HepG2 (cell line): ENCODE measurements around the gene ATP6V0D1. TPM values are rescaled to one million over a fixed set of nuclear protein-coding genes. Genes with fewer than 3 reads are reported as not detected.

ENCODE experiments used
- ATAC-seq: fragments of 200-7000 bp; cut with Tn5 transposase; 3 replicates; pipeline ENCODE4 v1.9.1; 2020; ENCODE audit warnings: mild to moderate bottlenecking, moderate library complexity
- BruUV-seq: library from RNA; stranded (reverse); fragments of 400-500 nt; replicated peaks from 2 replicates; lab custom pipeline; 2021; lab: Mats Ljungman, UMichigan
- CTCF ChIA-PET: fragments of 300-600 bp; formaldehyde crosslinking; extraction: SDS; loops from one replicate; lab custom pipeline; 2021; ENCODE audit warnings: low total read pairs, inconsistent platforms, low intra/inter-chr PET ratio; lab: Yijun Ruan, JAX
- POLR2A ChIA-PET: fragments of 350-600 bp; sonication (Branson Sonifier 250); formaldehyde crosslinking; loops from one replicate; lab custom pipeline; 2020; ENCODE audit warnings: antibody characterized with exemption, inconsistent platforms; lab: Yijun Ruan, JAX
- DNase-seq: peaks from one replicate; pipeline ENCODE4 v3.0.0-alpha.2; 2015; ENCODE audit warnings: low spot score
- FAIRE-seq: peaks from 3 replicates; lab custom pipeline; 2011; peaks lifted over from hg19 to GRCh38; lab: Jason Lieb, UNC
- H2AFZ ChIP-seq: one replicate; pipeline ENCODE4 v1.6.1; 2011; ENCODE audit warnings: low read length, inconsistent platforms
- H3K27ac ChIP-seq: fragments of 300-600 bp; 3 replicates; pipeline ENCODE4 v1.8.0; 2011; ENCODE audit warnings: mixed run types, mild to moderate bottlenecking, mixed read lengths, low read length, inconsistent platforms; ENCODE audit not compliant: insufficient read depth; ENCODE audit errors: extremely low read length
- H3K27me3 ChIP-seq, 2 experiments: fragments of 200-600 bp in 1 of 2; 2 replicates in 1 of 2; 3 replicates in 1 of 2; pipeline versions ENCODE4 v1.6.0 to v1.8.0; 2011; ENCODE audit warnings: low read length in 2 of 2, mild to moderate bottlenecking in 2 of 2, moderate library complexity in 2 of 2, inconsistent platforms in 1 of 2; ENCODE audit not compliant: insufficient read depth in 2 of 2, control insufficient read depth in 1 of 2
- H3K36me3 ChIP-seq, 2 experiments: fragments of 200-600 bp in 1 of 2; replicated peaks in 1 of 2; 2 replicates in 1 of 2; 3 replicates in 1 of 2; pipeline versions ENCODE4 v1.5.1 to v1.8.0; 2011; ENCODE audit warnings: low read length in 2 of 2, inconsistent platforms in 1 of 2; ENCODE audit not compliant: insufficient read depth in 2 of 2, control insufficient read depth in 1 of 2
- H3K4me1 ChIP-seq: 2 replicates; pipeline ENCODE4 v1.5.1; 2012; ENCODE audit warnings: low read length, inconsistent platforms; ENCODE audit not compliant: insufficient read depth
- H3K4me2 ChIP-seq: 2 replicates; pipeline ENCODE4 v1.6.0; 2011; ENCODE audit warnings: low read depth, low read length, inconsistent platforms
- H3K4me3 ChIP-seq, 3 experiments: fragments of 200-600 bp in 1 of 3; sonication (generic), shearing (Covaris generic) in 1 of 3; replicated peaks in 1 of 3; 2 replicates each; pipeline ENCODE4 v1.5.1; 2011 to 2016; ENCODE audit warnings: low read length in 3 of 3, inconsistent platforms in 2 of 3, low read depth in 2 of 3, mild to moderate bottlenecking in 2 of 3, control low read depth in 1 of 3, mixed read lengths in 1 of 3; ENCODE audit not compliant: insufficient read depth in 1 of 3
- H3K79me2 ChIP-seq: one replicate; pipeline ENCODE4 v1.6.1; 2011; ENCODE audit warnings: low read length, inconsistent platforms; ENCODE audit not compliant: insufficient read depth
- H3K9ac ChIP-seq: 2 replicates; pipeline ENCODE4 v1.6.0; 2011; ENCODE audit warnings: mild to moderate bottlenecking, low read depth, low read length, inconsistent platforms; ENCODE audit not compliant: insufficient read depth
- H3K9me3 ChIP-seq: 2 replicates; pipeline ENCODE4 v1.5.1; 2012; ENCODE audit warnings: mild to moderate bottlenecking, low read length
- H4K20me1 ChIP-seq: 2 replicates; pipeline ENCODE4 v1.6.0; 2011; ENCODE audit warnings: inconsistent platforms, mild to moderate bottlenecking, low read length, moderate library complexity; ENCODE audit not compliant: insufficient read depth
- ARNT ChIP-seq: fragments of 450-650 bp; IDR thresholded peaks from 2 replicates; pipeline ENCODE4 v1.6.1; 2017
- CHCHD3 ChIP-seq: sonication (generic); formaldehyde crosslinking; IDR thresholded peaks from 2 replicates; pipeline ENCODE4 v1.8.0; 2022; ENCODE audit warnings: mild to moderate bottlenecking, missing genetic modification reagents, moderate library complexity
- HDAC6 ChIP-seq: fragments of 200-600 bp; sonication (generic); IDR thresholded peaks from 2 replicates; pipeline ENCODE4 v1.7.0; 2017; ENCODE audit warnings: mild to moderate bottlenecking, antibody characterized with exemption, low read length, low read depth
- HES4 ChIP-seq: sonication (generic); formaldehyde crosslinking; IDR thresholded peaks from 2 replicates; pipeline ENCODE4 v1.9.0; 2021; ENCODE audit warnings: mild to moderate bottlenecking, missing genetic modification reagents, borderline replicate concordance
- PCBP1 ChIP-seq: fragments of 200-400 bp; formaldehyde crosslinking; IDR thresholded peaks from 2 replicates; pipeline ENCODE4 v1.6.1; 2017; ENCODE audit warnings: mild to moderate bottlenecking, low read depth, low read length, borderline replicate concordance
- WGBS: methylation state at CpG from one replicate; pipeline ENCODE4 v1.1.6; 2017; ENCODE audit warnings: low lambda C conversion rate; 5-methylcytosine and 5-hydroxymethylcytosine counted together
- in situ Hi-C: cut with HindIII; loops from 2 replicates; pipeline ENCODE4 v1.10.0; 2017; ENCODE audit warnings: low pct_unique_long_range_greater_than_20kb; ENCODE audit not compliant: extremely low pct_ligation_motif_present
- intact Hi-C: fragments of 100-400 bp; cut with micrococcal nuclease; formaldehyde crosslinking; loops from one replicate; pipeline ENCODE4 v1.10.0; 2022; ENCODE audit not compliant: unreplicated experiment
- polyA plus RNA-seq, 8 experiments: library from polyadenylated mRNA; depleted of rRNA in 3 of 8; stranded (reverse) in 7 of 8; unstranded in 1 of 8; fragments of >200 nt; fragmentation: Illumina TruSeq in 4 of 8; extraction: Trizol in 4 of 8; gene quantifications; 2 replicates each; pipeline versions ENCODE4 v1.2.1 to v1.2.3, GENCODE V29; 2011 to 2016; ENCODE audit warnings: low read depth in 4 of 8, missing spikeins in 1 of 8, mixed read lengths in 1 of 8; ENCODE audit not compliant: insufficient read depth in 1 of 8
- total RNA-seq, 5 experiments: library from RNA; depleted of rRNA; stranded (reverse); fragments of >200 nt; fragmentation: Illumina TruSeq; extraction: Trizol; gene quantifications; 2 replicates each; pipeline ENCODE4 v1.2.3, GENCODE V29; 2016; ENCODE audit warnings: low read depth in 1 of 5
- TF ChIP-seq, protein P1 (sequence below): sonication (generic); formaldehyde crosslinking; IDR thresholded peaks from 2 replicates; pipeline ENCODE4 v1.9.0; 2021; ENCODE audit warnings: missing genetic modification reagents, borderline replicate concordance
- TF ChIP-seq, protein P2 (sequence below): sonication (generic); formaldehyde crosslinking; IDR thresholded peaks from 2 replicates; pipeline ENCODE4 v1.8.1; 2023; ENCODE audit warnings: missing genetic modification reagents, inconsistent platforms, borderline replicate concordance
- TF ChIP-seq, protein P3 (sequence below), 2 experiments: sonication (generic) in 1 of 2; formaldehyde crosslinking in 1 of 2; IDR thresholded peaks; 2 replicates each; pipeline versions ENCODE4 v1.4.0 to v1.6.1; 2016 to 2020; ENCODE audit warnings: borderline replicate concordance in 1 of 2, low read depth in 1 of 2, mild to moderate bottlenecking in 1 of 2, missing genetic modification reagents in 1 of 2

The ATP6V0D1 gene
- total and polyA plus RNA-seq, 2 of the 13 experiments (the other 11 are each of a cell fraction or from before 2014, with no cell fraction given) = 51.1 to 61.3 TPM

DNA sequence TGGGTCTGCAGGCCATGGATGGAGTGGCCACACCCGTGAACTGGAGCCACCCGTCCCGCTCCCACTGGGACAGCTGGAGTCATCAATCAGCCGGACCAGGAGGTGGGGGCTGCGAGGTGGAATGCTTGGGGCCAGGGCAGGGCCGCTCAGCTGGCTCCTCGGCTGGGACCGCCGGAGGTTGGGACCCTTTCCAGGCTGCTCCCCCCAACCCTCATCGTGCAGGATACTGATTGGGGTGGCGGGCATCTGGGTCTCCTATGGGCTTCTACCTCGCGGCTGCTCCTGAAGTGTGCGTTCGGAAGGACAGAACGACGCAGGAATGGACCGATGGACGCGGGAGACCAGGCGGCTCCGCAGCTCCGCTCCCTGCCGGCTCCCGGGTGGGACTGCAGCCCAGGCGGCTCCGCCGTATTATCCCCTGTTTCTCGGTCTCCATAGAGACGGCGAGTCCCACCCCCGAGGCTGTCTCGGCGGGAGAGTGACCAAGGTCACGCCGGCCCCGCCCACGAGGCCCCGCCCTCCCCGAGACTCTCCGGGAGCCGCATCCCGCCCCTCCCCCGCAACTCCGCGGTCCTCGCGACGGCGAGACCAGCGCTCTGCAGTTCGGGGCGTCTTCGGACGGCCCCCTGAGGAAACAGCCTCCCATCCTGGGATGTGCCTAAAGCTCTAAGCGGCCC lies 87.7 kb downstream of the ATP6V0D1 start, which contains the start of gene TPPP3 (continued):
- TF ChIP-seq, protein P1, sequence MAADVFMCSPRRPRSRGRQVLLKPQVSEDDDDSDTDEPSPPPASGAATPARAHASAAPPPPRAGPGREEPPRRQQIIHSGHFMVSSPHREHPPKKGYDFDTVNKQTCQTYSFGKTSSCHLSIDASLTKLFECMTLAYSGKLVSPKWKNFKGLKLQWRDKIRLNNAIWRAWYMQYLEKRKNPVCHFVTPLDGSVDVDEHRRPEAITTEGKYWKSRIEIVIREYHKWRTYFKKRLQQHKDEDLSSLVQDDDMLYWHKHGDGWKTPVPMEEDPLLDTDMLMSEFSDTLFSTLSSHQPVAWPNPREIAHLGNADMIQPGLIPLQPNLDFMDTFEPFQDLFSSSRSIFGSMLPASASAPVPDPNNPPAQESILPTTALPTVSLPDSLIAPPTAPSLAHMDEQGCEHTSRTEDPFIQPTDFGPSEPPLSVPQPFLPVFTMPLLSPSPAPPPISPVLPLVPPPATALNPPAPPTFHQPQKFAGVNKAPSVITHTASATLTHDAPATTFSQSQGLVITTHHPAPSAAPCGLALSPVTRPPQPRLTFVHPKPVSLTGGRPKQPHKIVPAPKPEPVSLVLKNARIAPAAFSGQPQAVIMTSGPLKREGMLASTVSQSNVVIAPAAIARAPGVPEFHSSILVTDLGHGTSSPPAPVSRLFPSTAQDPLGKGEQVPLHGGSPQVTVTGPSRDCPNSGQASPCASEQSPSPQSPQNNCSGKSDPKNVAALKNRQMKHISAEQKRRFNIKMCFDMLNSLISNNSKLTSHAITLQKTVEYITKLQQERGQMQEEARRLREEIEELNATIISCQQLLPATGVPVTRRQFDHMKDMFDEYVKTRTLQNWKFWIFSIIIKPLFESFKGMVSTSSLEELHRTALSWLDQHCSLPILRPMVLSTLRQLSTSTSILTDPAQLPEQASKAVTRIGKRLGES (CRISPR knock-in tag) = no peak

DNA sequence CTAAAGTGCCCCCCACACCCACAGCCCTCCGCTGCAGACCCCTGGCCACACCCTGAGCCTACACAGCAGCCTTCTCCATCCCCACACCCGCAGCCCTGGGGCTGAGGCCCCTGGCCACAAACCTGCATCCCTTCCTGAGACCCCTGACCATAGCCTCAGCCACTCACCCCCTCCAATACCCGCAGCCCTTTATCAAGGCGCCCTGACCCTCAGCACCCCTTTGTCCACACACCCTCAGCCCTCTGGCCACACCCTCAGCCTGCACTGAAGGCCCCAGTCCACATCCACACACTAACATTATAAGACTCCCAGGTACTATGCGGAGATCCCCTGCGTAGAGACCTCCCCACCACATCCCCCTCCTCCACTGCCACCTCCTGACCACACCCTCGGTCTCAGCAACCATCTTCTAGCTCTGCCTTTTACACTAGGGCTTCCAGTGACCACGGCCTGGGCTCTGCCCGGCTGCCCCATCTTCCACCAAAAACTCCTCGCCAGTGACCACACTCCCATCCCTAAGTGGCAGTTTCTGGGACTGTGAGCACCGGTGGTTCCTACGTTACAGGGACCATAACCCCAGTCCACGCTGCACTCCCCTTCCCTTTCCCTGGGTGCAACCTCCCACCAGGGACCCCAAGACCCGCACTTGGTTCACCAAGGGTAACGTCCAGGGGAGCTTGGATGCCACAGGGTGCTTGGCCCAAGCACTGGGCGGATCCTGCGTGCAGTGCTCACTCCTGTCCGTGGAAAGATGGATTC lies 88.5 kb downstream of the ATP6V0D1 start:
- Histone ChIP-seq H4K20me1 (no peaks in the 10 kb centered on the region), H3K9ac (peak overlapping the region; percentile 48; the same call in 1 of the 2 replicates), H3K4me1 (peaks cover 41% of the 10 kb centered on the region), H3K4me3 (peak overlapping the region in 2 of 3 experiments; percentile 31 to 73; a peak in 4 of 6 replicates), H2AFZ (no peak overlapping the region), H3K9me3 (no peaks in the 10 kb centered on the region), H3K36me3 (no peaks in the 10 kb centered on the region), H3K4me2 (peak overlapping the region; percentile 94), H3K79me2 (no peaks in the 10 kb centered on the region), H3K27ac (no peak overlapping the region), H3K27me3 (peaks cover 7 to 72% of the 10 kb centered on the region in 2 experiments; a peak in 4 of 5 replicates)
- 71% methylated on average over 17 of the region's 18 CpGs for WGBS
- intact Hi-C loops (loop anchor here (1.0 to 2.0 kb wide), 2 partner anchors 43 to 66 kb away; partner anchors contain the start of genes KCTD19 and LRRC36), in situ Hi-C loops (no loop called here)
- BruUV-seq = no TSS peak
- POLR2A ChIA-PET = no interaction called here
- no peak for ATAC-seq
- CTCF ChIA-PET = interaction anchor here (1.9 to 2.5 kb wide), 2 partner anchors 65 to 112 kb away, joined by 4 to 13 read pairs; partner anchors contain the start of genes KCTD19, LRRC36 and PLEKHG4
- FAIRE-seq = no peak
- no peak for DNase-seq
- TF ChIP-seq CHCHD3 (CRISPR knock-in tag) (0 out of 2 replicates have a peak, but pooled peaks have one; percentile 53), ARNT (no peak), PCBP1 (0 out of 2 replicates have a peak, but pooled peaks have one; percentile 10), HDAC6 (no peak), HES4 (CRISPR knock-in tag) (0 out of 2 replicates have a peak, but pooled peaks have one; percentile 60)
- TF ChIP-seq, protein P2, sequence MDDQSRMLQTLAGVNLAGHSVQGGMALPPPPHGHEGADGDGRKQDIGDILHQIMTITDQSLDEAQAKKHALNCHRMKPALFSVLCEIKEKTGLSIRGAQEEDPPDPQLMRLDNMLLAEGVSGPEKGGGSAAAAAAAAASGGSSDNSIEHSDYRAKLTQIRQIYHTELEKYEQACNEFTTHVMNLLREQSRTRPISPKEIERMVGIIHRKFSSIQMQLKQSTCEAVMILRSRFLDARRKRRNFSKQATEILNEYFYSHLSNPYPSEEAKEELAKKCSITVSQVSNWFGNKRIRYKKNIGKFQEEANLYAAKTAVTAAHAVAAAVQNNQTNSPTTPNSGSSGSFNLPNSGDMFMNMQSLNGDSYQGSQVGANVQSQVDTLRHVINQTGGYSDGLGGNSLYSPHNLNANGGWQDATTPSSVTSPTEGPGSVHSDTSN (CRISPR knock-in tag) = no peak
- TF ChIP-seq, protein P3, sequence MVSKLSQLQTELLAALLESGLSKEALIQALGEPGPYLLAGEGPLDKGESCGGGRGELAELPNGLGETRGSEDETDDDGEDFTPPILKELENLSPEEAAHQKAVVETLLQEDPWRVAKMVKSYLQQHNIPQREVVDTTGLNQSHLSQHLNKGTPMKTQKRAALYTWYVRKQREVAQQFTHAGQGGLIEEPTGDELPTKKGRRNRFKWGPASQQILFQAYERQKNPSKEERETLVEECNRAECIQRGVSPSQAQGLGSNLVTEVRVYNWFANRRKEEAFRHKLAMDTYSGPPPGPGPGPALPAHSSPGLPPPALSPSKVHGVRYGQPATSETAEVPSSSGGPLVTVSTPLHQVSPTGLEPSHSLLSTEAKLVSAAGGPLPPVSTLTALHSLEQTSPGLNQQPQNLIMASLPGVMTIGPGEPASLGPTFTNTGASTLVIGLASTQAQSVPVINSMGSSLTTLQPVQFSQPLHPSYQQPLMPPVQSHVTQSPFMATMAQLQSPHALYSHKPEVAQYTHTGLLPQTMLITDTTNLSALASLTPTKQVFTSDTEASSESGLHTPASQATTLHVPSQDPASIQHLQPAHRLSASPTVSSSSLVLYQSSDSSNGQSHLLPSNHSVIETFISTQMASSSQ (IDR thresholded peaks at IDR 0.05; ENCODE audit: low read depth) = no peak
- TF ChIP-seq, protein P3 (CRISPR knock-in tag; IDR thresholded peaks at IDR 0.05; ENCODE audit: borderline replicate concordance) = 0 out of 2 replicates have a peak, but pooled peaks have one; percentile 4
